Measurements from ENCODE around the gene CCZ1B.
A peak's percentile ranks its signal among the peaks of the same experiment; 100 is the strongest.
"Not testable (repeated sequence)": the region's sequence is repeated elsewhere in the genome, so short reads cannot be mapped to it uniquely, and the experiment has no call there.

The CCZ1B gene

GRCh38 chr7:6826151-6826550, at the start of gene CCZ1B:
Gene CCZ1B, minus strand, starts transcription at chr7:6826275. Its CDS starts 78 bp downstream, at chr7:6826197.
- peak; percentile 53 to 81 (median 72) for DNase-seq

DNA sequence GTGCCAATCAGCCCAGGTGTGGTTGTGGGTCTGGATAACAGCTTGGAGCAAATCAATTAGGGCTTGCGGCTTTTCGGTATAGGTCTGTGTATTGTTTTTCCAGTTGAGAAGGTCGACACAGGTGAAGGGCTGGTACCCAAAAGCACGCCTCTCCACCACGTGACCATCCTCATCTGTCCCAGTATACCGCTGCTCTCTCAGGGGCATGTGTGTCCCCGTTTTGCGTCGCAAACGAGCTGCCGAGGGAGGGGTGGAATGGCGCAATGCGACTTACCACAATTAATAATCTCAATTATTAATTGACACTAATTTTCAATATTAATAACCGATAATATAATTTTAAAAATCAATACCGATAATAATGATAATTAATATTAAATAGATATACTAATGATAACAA, 48.9 kb upstream of the CCZ1B start:
- DNase-seq, result not testable (repeated sequence)

GRCh38 chr7:6872246-6872945, 46.3 kb upstream of the CCZ1B start:
- not testable (repeated sequence) for DNase-seq

DNA sequence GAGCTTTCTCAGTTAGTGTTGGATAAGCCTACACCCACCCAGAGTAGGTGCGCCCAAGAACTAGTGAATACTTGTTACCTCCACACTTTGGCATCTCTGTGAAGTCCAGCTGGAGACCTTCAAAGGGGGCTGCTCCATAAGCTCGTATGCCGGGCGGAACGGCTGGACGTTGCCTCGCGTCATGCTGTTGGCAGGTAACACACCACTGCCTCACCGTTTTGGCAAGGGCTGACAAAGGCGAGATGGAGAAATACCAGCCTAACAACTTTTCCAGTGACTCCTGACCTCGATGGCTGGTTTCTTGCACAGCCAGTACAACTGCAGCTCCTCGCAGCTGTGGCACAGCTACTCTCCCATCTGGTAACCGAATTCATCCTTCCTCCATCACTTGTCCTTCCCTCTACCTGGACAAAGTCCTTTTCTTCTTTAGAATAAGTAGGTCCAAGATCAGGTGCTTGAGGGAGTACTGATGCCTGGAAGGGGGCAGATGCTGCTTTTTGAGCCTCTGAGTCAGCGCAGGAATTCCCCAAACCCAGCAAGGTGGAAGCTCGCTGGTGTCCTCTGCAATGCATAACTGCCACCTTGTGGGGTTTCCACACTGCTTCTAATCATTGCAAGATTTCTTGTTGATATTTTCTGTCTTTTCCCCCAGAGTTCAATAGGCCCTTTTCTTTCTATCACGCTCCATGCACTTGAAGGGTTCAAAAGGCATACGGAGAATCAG, 45.5 kb upstream of the CCZ1B start:
- not testable (repeated sequence) for DNase-seq

DNA sequence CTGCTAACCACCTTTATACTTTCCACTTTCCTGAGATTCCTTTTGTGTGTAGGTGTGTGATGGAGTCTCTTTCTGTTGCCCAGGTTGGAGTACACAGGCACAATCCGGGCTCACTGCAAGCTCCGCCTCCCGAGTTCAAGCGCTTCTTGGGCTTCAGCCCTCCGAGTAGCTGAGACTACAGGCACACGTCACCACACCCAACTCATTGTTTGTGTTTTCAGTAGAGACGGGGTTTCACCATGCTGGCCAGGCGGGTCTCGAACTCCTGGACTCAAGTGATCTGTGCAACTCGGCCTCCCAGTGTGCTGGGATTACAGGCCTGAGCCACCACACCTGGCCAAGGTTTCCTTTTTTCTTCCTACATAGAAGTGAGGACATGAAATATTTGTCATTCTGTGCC, 38.7 kb upstream of the CCZ1B start:
- not testable (repeated sequence) for DNase-seq

DNA sequence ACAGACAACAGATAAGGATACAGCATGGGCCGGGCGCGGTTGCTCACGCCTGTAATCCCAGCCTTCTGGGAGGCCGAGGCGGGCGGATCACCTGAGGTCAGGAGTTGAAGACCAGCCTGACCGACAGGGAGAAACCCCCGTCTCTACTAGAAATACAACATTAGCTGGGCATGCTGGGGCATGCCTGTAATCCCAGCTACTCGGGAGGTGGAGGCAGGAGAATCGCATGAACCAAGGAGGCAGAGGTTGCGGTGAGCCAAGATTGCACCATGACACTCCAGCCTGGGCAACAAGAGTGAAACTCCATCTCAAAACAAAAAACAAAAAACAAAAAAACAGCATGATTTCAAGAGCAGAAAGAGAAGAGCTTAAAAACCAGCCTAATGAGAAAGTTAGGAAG, 38.1 kb upstream of the CCZ1B start:
- not testable (repeated sequence) for DNase-seq

- DNase-seq, result not testable (repeated sequence)
These were observed 36.8 kb upstream of the CCZ1B start for GRCh38 chr7:6862876-6863275.

GRCh38 chr7:6857721-6858314, 31.7 kb upstream of the CCZ1B start:
- peak; percentile 29 to 58 (median 44) for DNase-seq

DNA sequence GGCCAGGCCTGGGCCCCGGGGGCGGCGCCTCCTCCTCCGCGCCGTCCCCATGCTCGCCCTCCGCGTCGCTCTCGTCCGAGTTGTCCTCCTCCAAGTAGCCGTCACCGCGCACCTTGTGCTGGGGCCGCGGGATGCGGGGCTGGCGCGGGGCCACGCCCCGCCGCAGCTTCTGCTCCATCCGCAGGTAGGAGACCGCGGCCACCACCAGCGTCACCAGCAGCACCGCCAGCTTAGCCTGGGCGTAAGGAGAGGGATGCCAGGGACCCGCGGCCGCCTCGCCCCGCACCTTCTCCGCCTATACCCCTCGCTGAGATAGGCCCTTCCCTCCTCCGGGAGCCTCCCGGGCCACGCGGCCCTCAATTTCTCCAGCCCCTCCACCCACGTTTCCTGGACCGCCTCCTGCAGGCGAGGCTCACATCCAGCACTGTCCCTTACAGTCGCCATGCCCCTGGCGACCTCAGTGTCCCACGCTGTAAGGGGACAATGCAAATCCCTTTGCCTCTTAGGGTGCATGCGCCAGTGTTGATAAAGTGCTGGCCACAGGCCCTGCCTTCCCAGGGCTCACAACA, 29.6 kb upstream of the CCZ1B start:
- DNase-seq, result not testable (repeated sequence)

GRCh38 chr7:6854747-6855562, 28.9 kb upstream of the CCZ1B start:
- DNase-seq, result not testable (repeated sequence)

- not testable (repeated sequence) for DNase-seq
These were observed 27.6 kb upstream of the CCZ1B start for GRCh38 chr7:6853681-6854080.

DNA sequence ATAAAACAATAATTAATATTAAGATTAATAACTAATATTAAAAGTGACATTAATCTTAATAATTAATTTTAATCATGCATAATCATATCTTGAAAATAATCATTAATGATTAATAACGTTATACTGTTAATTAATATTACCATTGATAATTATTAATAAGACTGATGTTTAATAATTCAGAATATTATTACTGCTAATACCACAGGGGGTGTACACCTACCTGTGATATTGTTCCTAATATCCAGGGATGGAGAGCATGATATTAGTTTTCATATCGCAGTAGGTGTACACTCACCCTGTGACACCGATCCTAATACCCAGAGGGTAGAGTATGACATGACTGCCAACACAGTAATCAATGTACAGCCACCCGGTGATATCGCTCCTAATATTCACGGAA, 23.1 kb upstream of the CCZ1B start:
- not testable (repeated sequence) for DNase-seq

- not testable (repeated sequence) for DNase-seq
These were observed 21.7 kb upstream of the CCZ1B start for GRCh38 chr7:6847751-6848150.

GRCh38 chr7:6845971-6846449, 19.9 kb upstream of the CCZ1B start:
- DNase-seq, result not testable (repeated sequence)

DNA sequence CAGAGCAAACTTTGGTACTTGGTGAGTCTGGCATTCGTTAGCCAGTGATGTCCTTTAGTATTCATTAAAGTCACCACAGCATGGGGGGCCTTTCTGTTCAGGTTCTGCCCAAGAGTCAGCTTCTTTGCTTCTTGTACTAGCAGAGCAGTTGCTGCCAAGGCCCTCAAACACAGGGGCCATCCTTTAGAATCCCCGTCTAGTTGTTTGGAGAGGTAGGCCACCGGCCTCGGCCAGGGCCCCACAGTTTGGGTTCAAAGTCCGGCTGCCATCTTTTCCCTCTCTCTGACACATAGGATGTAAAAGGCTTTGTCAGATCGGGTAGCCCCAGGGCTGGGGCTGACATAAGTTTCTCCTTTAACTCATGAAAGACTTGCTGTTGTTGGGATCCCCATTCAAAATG, 17.6 kb upstream of the CCZ1B start:
- DNase-seq, result not testable (repeated sequence)

- not testable (repeated sequence) for DNase-seq
These were observed 17.0 kb upstream of the CCZ1B start for GRCh38 chr7:6843092-6843491.

- not testable (repeated sequence) for DNase-seq
These were observed 16.3 kb upstream of the CCZ1B start for GRCh38 chr7:6842278-6842921.

- DNase-seq, result not testable (repeated sequence)
These were observed 11.0 kb upstream of the CCZ1B start for GRCh38 chr7:6837081-6837480.

- not testable (repeated sequence) for DNase-seq
These were observed 9.4 kb upstream of the CCZ1B start for GRCh38 chr7:6835521-6835920.

DNA sequence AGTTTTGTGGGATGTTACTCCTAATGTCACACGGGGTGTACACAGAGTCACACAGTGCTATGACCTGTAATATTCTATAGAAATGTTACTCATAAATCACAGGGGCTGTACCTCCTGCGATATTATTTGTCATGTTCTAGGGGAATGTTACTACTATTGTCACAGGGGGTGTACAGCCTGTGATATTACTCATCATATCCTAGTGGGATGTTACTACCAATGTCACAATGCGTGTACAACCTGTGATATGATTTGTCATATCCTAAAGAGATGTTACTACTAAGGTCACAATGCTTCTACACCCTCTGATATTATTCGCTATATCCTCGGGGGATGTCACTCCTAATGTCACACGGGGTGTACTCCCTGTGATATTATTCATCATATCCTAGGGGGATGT, 7.6 kb upstream of the CCZ1B start:
- DNase-seq, result no peak

- no peak for DNase-seq
These were observed 5.1 kb upstream of the CCZ1B start for GRCh38 chr7:6831018-6831725.

Data from activated CD4-positive, CD25-positive, alpha-beta regulatory T cell (primary cell).